ENCODE results near the gene SLC9A3. TPM values are rescaled to one million over a fixed set of nuclear protein-coding genes. Genes with fewer than 3 reads are reported as not detected.

The SLC9A3 gene
- total RNA-seq, 6 experiments from 2014 or later = 0.63 to 1.00 (median 0.74) TPM

DNA sequence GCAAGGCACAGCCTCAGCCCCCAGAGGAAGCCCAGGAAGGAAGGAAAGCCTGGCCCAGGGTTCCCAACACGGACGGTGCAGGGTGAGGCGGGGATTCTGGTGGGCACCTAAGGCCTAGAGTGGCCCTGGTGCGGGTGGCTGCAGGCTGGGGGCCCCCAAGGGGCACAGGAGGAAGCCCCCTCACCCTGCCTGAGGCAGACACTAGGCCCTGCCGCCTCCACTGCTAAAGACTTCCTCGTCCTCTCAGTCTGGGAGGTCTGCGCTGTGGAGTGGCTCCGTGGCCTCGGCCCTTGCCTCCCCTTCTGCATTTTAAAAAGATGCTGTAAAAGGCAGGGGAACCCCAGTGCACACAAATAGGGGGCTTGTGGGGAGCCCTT is 3.4 kb downstream of the SLC9A3 start:
- Mint-ChIP-seq H3K27ac (no peak overlapping the region), H3K36me3 (ENCODE audit: low read depth) (no peaks in the 10 kb centered on the region), H3K4me3 (no peak overlapping the region), H3K9me3 (no peaks in the 10 kb centered on the region), H3K4me1 (ENCODE audit: low read depth) (no peaks in the 10 kb centered on the region), H3K27me3 (ENCODE audit: insufficient read depth) (peaks cover 58% of the 10 kb centered on the region)
- DNase-seq = no peak
- TF ChIP-seq, protein P1, sequence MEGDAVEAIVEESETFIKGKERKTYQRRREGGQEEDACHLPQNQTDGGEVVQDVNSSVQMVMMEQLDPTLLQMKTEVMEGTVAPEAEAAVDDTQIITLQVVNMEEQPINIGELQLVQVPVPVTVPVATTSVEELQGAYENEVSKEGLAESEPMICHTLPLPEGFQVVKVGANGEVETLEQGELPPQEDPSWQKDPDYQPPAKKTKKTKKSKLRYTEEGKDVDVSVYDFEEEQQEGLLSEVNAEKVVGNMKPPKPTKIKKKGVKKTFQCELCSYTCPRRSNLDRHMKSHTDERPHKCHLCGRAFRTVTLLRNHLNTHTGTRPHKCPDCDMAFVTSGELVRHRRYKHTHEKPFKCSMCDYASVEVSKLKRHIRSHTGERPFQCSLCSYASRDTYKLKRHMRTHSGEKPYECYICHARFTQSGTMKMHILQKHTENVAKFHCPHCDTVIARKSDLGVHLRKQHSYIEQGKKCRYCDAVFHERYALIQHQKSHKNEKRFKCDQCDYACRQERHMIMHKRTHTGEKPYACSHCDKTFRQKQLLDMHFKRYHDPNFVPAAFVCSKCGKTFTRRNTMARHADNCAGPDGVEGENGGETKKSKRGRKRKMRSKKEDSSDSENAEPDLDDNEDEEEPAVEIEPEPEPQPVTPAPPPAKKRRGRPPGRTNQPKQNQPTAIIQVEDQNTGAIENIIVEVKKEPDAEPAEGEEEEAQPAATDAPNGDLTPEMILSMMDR (IDR thresholded peaks at IDR 0.05) = no peak

DNA sequence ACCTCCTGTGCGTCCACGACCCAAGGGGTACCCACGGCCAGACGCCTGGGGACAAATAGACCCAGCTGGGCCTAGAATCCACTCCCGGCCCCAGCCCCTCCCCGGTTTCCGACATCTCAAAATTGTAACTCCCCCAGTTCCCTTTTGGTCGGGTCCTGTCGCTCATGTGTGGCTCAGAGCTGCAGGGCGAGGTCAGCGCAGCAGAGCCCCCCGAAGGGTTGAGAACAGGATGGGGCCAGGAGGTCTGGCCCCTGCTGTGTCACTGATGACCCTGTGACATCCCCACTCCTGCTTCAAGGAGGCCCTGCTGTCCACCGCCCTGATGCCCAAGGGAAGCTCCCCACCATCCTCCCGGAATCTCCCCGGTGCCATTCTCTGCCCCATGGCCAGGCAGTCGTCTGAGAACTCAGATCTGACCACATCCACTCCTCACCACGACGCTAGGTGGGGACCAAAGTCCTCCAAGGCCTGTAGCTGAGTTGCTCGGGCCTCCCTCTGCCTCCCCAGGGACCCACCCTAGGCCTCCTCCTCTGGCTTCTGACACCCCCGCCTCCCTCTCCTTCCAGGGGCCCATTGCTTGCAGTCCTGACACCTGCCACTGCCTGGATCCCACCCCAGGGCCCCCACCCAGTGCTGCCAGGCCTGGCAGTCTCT is 3.9 kb downstream of the SLC9A3 start:
- TF ChIP-seq, protein P1 (IDR thresholded peaks at IDR 0.05) = no peak
- Mint-ChIP-seq H3K27me3 (ENCODE audit: insufficient read depth) (peaks cover 54% of the 10 kb centered on the region), H3K4me1 (ENCODE audit: low read depth) (no peaks in the 10 kb centered on the region), H3K9me3 (no peaks in the 10 kb centered on the region), H3K36me3 (ENCODE audit: low read depth) (no peaks in the 10 kb centered on the region), H3K4me3 (no peak overlapping the region), H3K27ac (no peak overlapping the region)
- no peak for DNase-seq

DNA sequence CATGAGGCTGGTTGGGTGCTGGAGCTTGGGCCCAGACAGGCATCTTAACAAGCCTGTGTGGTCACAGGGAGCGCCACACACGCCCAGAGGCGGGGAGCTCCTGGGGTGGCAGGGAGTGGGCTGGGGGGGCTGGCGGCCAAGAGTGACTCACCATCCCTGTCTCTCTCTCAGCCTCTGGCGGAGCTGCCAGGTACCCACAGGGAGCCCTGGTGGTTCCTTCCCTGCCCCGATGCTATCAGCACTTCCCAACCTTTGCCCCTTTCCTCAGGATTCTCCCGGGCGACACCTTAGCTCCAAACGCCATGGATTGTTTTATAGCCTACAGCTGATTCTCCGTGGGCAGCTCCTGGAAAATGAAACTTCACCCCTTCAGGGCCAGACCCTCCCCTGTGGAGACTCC is 5.5 kb downstream of the SLC9A3 start:
- peaks cover 59% of the 10 kb centered on the region for H3K27me3 Mint-ChIP-seq (ENCODE audit: insufficient read depth)
- no peak for DNase-seq
- no peak overlapping the region for H3K27ac Mint-ChIP-seq
- no peaks in the 10 kb centered on the region for H3K9me3 Mint-ChIP-seq
- no peak overlapping the region for H3K4me3 Mint-ChIP-seq
- H3K4me1 Mint-ChIP-seq (ENCODE audit: low read depth) = no peaks in the 10 kb centered on the region
- TF ChIP-seq, protein P1 (IDR thresholded peaks at IDR 0.05) = no peak
- no peaks in the 10 kb centered on the region for H3K36me3 Mint-ChIP-seq (ENCODE audit: low read depth)

DNA sequence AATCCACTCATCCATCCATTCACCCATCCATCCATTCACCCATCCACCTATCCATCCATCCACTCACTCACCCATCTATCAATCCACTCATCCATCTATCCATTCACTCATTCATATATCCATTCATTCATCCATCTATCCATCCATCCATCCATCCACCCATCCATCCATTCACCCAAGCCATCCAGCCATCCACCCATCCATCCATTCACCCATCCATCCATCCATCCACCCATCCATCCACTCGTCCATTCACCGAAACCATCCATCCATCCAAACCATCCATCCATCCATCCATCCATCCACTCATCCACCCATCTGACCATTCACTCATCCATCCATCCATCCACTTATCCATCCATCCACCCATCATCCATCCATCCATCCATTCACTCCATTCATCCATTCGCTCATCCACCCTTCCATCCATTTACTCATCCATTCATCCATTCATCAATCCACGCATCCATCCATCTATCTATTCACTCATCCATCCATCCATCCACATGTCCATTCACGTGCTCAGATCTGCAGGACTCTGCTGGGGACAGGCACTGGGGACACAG is 6.6 kb downstream of the SLC9A3 start:
- Mint-ChIP-seq H3K27ac (no peak overlapping the region), H3K4me1 (ENCODE audit: low read depth) (no peaks in the 10 kb centered on the region)

DNA sequence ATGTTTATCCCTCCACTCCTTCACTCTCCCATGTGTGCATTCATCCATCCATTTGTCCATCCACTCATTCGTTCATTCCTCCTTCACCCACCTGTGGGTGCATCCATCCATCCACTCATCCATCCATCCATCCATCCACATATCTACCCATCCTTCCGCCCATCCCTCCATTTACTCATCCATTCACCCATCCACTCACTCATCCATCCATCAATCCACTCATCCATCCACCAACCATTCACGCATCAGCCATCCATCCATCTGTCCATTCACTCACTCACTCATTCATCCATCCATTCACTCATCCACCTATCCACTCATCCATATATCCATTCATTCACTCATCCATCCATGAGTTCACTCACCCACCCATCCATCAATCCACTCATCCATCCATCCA is 7.3 kb downstream of the SLC9A3 start:
- H3K9me3 Mint-ChIP-seq = no peaks in the 10 kb centered on the region
- H3K36me3 Mint-ChIP-seq (ENCODE audit: low read depth) = no peaks in the 10 kb centered on the region
- peaks cover 55% of the 10 kb centered on the region for H3K27me3 Mint-ChIP-seq (ENCODE audit: insufficient read depth)
- H3K4me1 Mint-ChIP-seq (ENCODE audit: low read depth) = no peaks in the 10 kb centered on the region
- DNase-seq = no peak
- no peak overlapping the region for H3K27ac Mint-ChIP-seq
- H3K4me3 Mint-ChIP-seq = no peak overlapping the region
- TF ChIP-seq, protein P1 (IDR thresholded peaks at IDR 0.05) = no peak

More for the DNA sequence above, 6.6 kb downstream of the SLC9A3 start:
- TF ChIP-seq, protein P1 (IDR thresholded peaks at IDR 0.05) = no peak
- DNase-seq = no peak
- Mint-ChIP-seq H3K36me3 (ENCODE audit: low read depth) (no peaks in the 10 kb centered on the region), H3K9me3 (no peaks in the 10 kb centered on the region), H3K4me3 (no peak overlapping the region), H3K27me3 (ENCODE audit: insufficient read depth) (peaks cover 58% of the 10 kb centered on the region)
